Measurements from ENCODE around the gene MACROD2. TPM values are rescaled to one million over a fixed set of nuclear protein-coding genes. Genes with fewer than 3 reads are reported as not detected.
"Not testable (repeated sequence)": the region's sequence is repeated elsewhere in the genome, so short reads cannot be mapped to it uniquely, and the experiment has no call there.

Gene MACROD2
- total RNA-seq, 4 donors from 2014 or later, result 4.0 to 14.1 (median 10.4) TPM

DNA sequence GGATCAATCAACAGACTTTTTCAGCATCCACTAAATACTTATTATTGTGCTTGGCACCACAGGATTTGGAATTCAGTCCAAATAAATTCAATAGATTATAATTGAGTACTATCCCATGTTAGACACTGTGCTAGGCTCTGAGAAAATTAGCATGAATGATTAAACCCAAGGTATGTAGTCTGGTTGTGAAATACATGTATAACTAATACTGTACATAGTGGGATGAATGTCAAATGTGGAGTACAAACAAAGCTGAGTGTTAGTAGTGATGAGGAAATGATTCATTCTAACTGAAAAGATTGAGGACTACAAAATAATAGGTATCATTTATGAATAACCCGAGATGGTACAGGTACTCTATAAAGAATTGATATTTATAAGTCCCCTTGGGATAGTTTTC, 454.0 kb downstream of the MACROD2 start:
- Histone ChIP-seq H3K9me3 (no peaks in the 10 kb centered on the region), H3K27ac (no peak overlapping the region), H3K4me3 (no peak overlapping the region), H3K4me1 (no peaks in the 10 kb centered on the region), H3K36me3 (no peaks in the 10 kb centered on the region), H3K27me3 (no peaks in the 10 kb centered on the region)
- no peak for TF ChIP-seq POLR2A (IDR thresholded peaks at IDR 0.05)
- TF ChIP-seq EP300 (IDR thresholded peaks at IDR 0.05), result no peak
- TF ChIP-seq, protein P1, sequence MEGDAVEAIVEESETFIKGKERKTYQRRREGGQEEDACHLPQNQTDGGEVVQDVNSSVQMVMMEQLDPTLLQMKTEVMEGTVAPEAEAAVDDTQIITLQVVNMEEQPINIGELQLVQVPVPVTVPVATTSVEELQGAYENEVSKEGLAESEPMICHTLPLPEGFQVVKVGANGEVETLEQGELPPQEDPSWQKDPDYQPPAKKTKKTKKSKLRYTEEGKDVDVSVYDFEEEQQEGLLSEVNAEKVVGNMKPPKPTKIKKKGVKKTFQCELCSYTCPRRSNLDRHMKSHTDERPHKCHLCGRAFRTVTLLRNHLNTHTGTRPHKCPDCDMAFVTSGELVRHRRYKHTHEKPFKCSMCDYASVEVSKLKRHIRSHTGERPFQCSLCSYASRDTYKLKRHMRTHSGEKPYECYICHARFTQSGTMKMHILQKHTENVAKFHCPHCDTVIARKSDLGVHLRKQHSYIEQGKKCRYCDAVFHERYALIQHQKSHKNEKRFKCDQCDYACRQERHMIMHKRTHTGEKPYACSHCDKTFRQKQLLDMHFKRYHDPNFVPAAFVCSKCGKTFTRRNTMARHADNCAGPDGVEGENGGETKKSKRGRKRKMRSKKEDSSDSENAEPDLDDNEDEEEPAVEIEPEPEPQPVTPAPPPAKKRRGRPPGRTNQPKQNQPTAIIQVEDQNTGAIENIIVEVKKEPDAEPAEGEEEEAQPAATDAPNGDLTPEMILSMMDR (IDR thresholded peaks at IDR 0.05), result no peak
- 47 to 50% methylated on average over 1 of the region's 1 CpG for WGBS, 2 donors
- DNase-seq (ENCODE audit: low spot score in 2 of 2), result no peak

DNA sequence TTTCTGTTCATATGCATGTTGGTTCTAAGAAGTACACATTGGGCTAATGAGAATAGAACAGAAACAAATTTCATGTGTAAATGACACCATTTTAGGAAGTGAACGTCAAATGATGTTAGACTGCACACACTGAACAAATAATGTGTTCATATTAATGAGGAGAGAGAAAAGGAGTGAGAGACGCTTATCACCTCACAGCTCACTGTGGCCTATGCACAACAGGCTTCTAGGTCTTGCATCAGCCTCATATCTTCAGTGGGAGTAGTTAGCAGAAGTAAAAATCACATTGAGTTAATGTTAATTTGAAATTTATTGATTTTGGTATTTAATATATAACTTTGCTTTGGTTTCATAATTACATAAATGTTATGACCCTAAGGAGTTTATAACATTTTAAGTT, 454.9 kb downstream of the MACROD2 start:
- Histone ChIP-seq H3K9me3 (no peaks in the 10 kb centered on the region), H3K36me3 (no peaks in the 10 kb centered on the region), H3K4me1 (no peaks in the 10 kb centered on the region), H3K27ac (no peak overlapping the region), H3K27me3 (no peaks in the 10 kb centered on the region), H3K4me3 (no peak overlapping the region)
- 87 to 94% methylated on average over 2 of the region's 2 CpGs for WGBS, 2 donors
- TF ChIP-seq POLR2A (IDR thresholded peaks at IDR 0.05), result no peak
- TF ChIP-seq, protein P1 (IDR thresholded peaks at IDR 0.05), result no peak
- no peak for TF ChIP-seq EP300 (IDR thresholded peaks at IDR 0.05)
- no peak for DNase-seq (ENCODE audit: low spot score in 2 of 2)

DNA sequence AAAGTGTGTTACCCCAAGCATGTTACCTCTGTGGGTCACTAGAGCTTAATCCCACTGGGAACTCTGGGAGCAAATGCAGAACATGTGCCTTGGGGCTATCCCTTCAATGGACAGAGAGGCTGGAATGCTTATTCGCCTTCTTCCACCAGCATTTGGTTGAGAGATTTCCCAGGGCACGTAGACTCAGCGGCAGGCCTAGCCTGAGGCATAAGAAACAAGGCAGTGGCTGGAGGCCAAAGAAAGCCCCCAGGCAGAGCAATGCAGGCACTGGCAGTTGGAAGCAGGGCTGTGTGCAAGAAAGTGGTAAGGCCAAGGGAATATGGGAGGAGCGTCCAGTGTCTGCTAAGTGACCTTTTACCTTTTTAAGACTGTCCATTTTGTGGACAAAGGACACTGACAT, 456.1 kb downstream of the MACROD2 start:
- no peaks in the 10 kb centered on the region for H3K36me3 ChIP-seq
- H3K4me1 ChIP-seq, result no peaks in the 10 kb centered on the region
- H3K27me3 ChIP-seq, result no peaks in the 10 kb centered on the region
- H3K27ac ChIP-seq, result no peak overlapping the region
- no peaks in the 10 kb centered on the region for H3K9me3 ChIP-seq
- H3K4me3 ChIP-seq, result no peak overlapping the region
- TF ChIP-seq, protein P1 (IDR thresholded peaks at IDR 0.05), result no peak
- TF ChIP-seq EP300 (IDR thresholded peaks at IDR 0.05) (no peak), POLR2A (IDR thresholded peaks at IDR 0.05) (no peak)
- DNase-seq (ENCODE audit: low spot score in 2 of 2), result no peak
- 66 to 77% methylated on average over 4 of the region's 4 CpGs for WGBS, 2 donors

DNA sequence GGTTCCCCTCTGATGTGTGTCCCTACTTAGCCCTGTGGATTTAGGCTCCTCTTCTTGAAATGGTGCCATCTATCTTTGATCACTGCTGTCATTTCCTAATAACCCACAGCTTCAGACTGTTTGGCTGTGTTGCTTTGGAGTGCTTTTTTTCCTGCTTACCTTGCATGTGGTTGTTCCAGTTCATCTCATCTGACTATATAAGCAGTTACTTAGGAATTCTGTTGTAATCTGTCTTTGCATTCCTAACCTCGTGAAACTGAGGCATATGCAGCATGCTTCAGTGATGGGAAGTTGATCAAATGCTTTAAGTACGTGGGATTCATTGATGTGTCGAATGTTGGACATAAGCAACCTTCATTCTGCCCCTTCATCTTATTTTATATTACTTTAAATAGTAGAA, 457.9 kb downstream of the MACROD2 start:
- Histone ChIP-seq H3K9me3 (no peaks in the 10 kb centered on the region), H3K36me3 (no peaks in the 10 kb centered on the region), H3K27ac (no peak overlapping the region), H3K4me1 (no peaks in the 10 kb centered on the region), H3K4me3 (no peak overlapping the region), H3K27me3 (no peaks in the 10 kb centered on the region)
- DNase-seq (ENCODE audit: low spot score in 2 of 2), result no peak
- TF ChIP-seq, protein P1 (IDR thresholded peaks at IDR 0.05), result no peak
- TF ChIP-seq EP300 (IDR thresholded peaks at IDR 0.05), result no peak
- TF ChIP-seq POLR2A (IDR thresholded peaks at IDR 0.05), result no peak
- WGBS, 2 donors, result 86 to 89% methylated on average over 3 of the region's 3 CpGs

DNA sequence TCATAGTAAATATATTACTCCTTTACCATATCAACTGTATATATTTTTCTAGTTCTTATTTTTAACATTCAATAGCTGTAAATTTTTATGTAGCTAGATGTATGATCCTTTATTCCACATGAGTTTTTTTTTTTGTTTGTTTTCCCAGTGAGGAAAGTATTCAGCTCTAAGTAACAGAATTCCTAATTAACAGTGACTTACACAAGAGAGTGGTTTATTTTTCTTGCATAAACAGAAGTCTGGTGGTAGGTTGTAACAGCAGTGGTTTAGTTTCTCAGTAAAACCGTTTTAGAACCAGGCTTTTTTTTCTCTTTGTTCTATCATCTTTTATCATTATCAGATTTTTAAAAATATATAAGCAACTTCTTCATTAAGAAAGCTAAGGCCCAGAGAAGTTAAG, 459.0 kb downstream of the MACROD2 start:
- WGBS, 2 donors, result 26 to 30% methylated on average over 1 of the region's 1 CpG

DNA sequence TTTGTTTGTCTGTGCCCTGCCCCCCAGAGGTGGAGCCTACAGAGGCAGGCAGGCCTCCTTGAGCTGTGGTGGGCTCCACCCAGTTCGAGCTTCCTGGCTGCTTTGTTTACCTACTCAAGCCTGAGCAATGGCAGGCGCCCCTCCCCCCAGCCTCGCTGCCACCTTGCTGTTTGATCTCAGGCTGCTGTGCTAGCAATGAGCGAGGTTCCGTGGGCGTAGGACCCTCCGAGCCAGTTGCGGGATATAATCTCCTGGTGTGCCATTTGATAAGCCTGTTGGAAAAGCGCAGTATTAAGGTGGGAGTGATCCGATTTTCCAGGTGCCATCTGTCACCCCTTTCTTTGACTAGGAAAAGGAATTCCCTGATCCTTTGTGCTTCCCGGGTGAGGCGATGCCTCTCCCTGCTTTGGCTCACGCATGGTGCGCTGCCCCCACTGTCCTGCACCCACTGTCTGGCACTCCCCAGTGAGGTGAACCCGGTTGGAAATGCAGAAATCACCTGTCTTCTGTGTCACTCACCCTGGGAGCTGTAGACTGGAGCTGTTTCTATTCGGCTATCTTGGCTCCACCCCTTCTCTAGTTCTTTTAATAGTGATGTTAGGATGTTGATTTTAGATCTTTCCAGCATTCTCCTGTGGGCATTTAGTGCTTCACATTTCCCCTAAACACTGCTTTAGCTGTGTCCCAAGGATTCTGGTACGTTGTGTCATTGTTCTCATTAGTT, 471.9 kb downstream of the MACROD2 start:
- H3K27me3 ChIP-seq; H3K4me1 ChIP-seq; DNase-seq (ENCODE audit: low spot score in 2 of 2); H3K27ac ChIP-seq; H3K4me3 ChIP-seq; H3K36me3 ChIP-seq: not testable (repeated sequence)
- WGBS, 2 donors, result 92 to 93% methylated on average over 17 of the region's 17 CpGs
- peaks cover 0 to 15% (median 0%) of the 10 kb centered on the region in 4 donors for H3K9me3 ChIP-seq

More for the DNA sequence above, 459.0 kb downstream of the MACROD2 start:
- H3K27me3 ChIP-seq, result no peaks in the 10 kb centered on the region
- H3K4me3 ChIP-seq, result no peak overlapping the region
- H3K36me3 ChIP-seq, result no peaks in the 10 kb centered on the region
- DNase-seq (ENCODE audit: low spot score in 2 of 2), result no peak
- no peaks in the 10 kb centered on the region for H3K4me1 ChIP-seq
- H3K27ac ChIP-seq, result no peak overlapping the region
- TF ChIP-seq POLR2A (IDR thresholded peaks at IDR 0.05) (no peak), EP300 (IDR thresholded peaks at IDR 0.05) (no peak)
- TF ChIP-seq, protein P1 (IDR thresholded peaks at IDR 0.05), result no peak
- no peaks in the 10 kb centered on the region for H3K9me3 ChIP-seq

All from tibial nerve (tissue), 4 donors.